Cardiac fibroblast (primary cell): Measurements from ENCODE around the gene PTPRJ.

ENCODE experiments used
- DNase-seq, 2 donors: peaks; one replicate each; pipeline versions ENCODE4 v3.0.0 to v3.0.0-alpha.2; 2010; ENCODE audit warnings: low read depth in 2 of 2
- H3K4me3 ChIP-seq, 2 donors: replicated peaks in 1 of 2; 1 replicate in 1 of 2; 2 replicates in 1 of 2; pipeline ENCODE4 v1.5.1; 2011; ENCODE audit warnings: low read depth in 2 of 2, low read length in 2 of 2, mild to moderate bottlenecking in 2 of 2, moderate library complexity in 1 of 2
- CTCF ChIP-seq: IDR thresholded peaks from one replicate; pipeline ENCODE4 v1.5.1; 2011; ENCODE audit warnings: low read depth, mild to moderate bottlenecking, low read length, inconsistent platforms

The PTPRJ gene

GRCh38 chr11:48008951-48009270, 28.6 kb downstream of the PTPRJ start:
- no peak overlapping the region for H3K4me3 ChIP-seq
- no peak for TF ChIP-seq CTCF
- DNase-seq = peak in 1 of 2 donors; percentile 24

- no peak overlapping the region for H3K4me3 ChIP-seq
- TF ChIP-seq CTCF = no peak
- no peak for DNase-seq
These were observed 30.9 kb downstream of the PTPRJ start for GRCh38 chr11:48011102-48011797.

DNA sequence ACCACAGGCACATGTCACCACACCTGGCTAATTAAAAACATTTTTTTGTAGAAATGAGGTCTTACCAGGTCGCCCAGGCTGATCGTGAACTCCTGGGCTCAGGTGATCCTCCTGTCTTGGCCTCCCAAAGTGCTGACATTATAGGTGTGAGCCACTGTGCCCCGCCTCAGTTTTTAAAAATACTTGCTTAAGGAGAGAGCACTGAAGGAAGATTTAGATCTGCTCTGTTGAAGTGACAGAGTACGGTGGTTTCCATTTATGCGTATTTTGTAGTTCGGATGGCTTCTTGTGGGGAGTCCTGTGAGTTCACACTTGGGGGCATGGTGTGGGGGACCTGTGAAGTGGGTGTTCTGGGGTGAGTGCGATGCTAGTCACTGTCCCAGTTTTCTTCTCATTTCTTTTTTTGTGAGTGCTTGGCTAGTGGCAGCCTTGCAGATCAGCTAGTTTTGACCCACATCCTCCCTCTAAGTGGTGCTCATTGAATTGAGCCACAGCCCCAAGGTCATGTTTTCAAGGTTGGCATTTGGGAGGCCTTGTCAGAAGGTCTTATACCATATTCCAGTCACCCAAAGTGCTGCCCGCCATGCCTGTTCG, 31.5 kb downstream of the PTPRJ start:
- no peak for TF ChIP-seq CTCF
- DNase-seq = no peak
- H3K4me3 ChIP-seq = no peak overlapping the region

- TF ChIP-seq CTCF = no peak
- no peak overlapping the region for H3K4me3 ChIP-seq
- DNase-seq = peak in 1 of 2 donors; percentile 61
These were observed 33.0 kb downstream of the PTPRJ start for GRCh38 chr11:48013269-48013901.

GRCh38 chr11:48014917-48015316, 34.6 kb downstream of the PTPRJ start:
- H3K4me3 ChIP-seq = no peak overlapping the region
- no peak for TF ChIP-seq CTCF
- DNase-seq = no peak

DNA sequence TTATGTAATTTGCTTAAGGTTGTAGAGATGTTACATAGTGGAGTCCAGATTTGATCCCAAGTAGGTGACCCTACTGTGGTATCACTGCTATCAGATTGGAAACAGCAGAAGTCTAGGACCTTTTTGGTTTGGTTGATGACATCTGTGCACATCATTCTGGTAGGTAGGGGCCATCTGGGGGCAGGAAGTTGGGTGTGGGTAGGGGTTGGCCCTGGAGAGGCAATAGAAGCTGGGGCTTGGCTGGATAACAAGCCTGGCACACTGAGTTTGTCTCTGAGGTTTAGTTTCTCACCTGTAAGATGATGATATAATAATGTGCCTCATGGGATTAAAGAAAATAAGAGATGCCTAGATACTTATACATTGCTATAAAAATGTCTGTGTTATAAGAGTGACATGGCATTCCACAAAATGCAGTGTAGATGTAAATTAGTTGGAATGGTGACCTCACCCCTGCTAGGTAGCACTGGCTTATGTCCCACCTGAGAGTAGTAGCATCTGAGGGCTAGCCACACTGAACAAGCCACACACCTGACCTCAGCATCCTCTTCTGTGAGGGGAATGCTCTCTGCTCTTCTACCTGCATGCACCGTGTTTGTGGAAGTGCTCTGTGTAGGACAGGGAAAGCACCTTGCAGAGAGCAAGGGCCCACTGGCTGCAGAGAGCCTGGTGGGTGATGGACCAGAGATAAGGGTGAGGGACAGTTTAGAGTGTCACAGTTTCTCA, 36.9 kb downstream of the PTPRJ start:
- DNase-seq = no peak
- TF ChIP-seq CTCF = no peak

More for the DNA sequence above, 36.9 kb downstream of the PTPRJ start:
- H3K4me3 ChIP-seq = no peak overlapping the region
